Choroid plexus epithelial cell (primary cell): Measurements from ENCODE around the gene BAK1.

Source experiments
- DNase-seq: peaks from one replicate; pipeline ENCODE4 v3.0.0-alpha.2; 2010; ENCODE audit warnings: low read depth
- H3K4me3 ChIP-seq: 2 replicates; pipeline ENCODE4 v1.5.1; 2011; ENCODE audit warnings: low read depth, mild to moderate bottlenecking, control low read depth, low read length, moderate library complexity
- CTCF ChIP-seq: conservative IDR thresholded peaks from 2 replicates; pipeline ENCODE4 v1.5.1; 2011; ENCODE audit warnings: low read depth, mild to moderate bottlenecking, control low read depth, inconsistent platforms, low read length, moderate library complexity

The BAK1 gene

DNA sequence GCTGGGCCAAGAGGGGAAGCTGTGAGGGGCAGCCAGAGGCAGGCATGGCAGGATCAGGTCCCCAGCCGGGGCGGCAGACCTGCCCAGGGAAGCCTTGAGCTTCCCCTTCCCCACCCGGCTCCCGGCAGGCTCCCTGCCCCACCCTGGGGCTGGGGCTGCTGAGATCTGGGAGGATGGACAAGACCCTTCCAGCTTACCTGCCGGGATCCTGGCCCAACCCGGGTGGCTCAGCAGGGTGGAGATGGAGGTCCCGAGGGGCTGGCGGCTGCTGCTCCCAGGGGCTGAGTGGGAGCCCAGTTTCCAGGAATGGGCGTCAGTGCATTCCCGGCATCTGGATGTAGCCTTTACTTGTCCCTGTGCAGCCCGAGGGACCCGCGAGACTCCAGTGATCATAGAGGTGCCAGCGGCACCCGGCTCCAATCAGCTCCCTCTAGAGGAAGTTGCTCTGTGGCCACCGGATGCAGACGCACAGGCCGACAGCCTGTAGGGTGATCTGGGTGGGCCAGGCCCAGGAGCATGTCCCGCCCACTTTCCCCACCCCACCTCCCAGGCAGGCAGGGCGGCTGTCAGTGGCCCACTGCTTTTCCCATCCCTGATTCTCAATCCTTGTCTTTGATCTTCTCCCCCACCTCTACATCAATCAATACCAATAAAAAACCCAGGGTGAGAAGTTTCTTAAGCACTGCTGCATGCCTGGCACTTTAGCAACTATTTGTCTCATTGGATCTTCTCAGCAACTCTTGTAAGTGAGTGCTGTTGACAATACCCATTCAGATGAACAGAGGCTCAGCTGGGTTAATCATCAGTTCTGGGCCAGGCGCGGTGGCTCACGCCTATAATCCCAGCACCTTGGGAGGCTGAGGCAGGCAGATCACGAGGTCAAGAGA is at the start of gene BAK1:
Gene BAK1, minus strand, starts transcription at position 449 of the 887 bp plus-strand sequence. CDS start 2,672 bp downstream, outside the sequence.
- peak within 1 kb of the TSS; percentile 84 for H3K4me3 ChIP-seq
- peak; percentile 63 for TF ChIP-seq CTCF
- DNase-seq: peak; percentile 92

- H3K4me3 ChIP-seq: no peak overlapping the region
- DNase-seq: no peak
Measured at GRCh38 chr6:33628401-33628964, 48.4 kb upstream of the BAK1 start.

GRCh38 chr6:33627876-33628275 is 47.8 kb upstream of the BAK1 start:
- TF ChIP-seq CTCF: no peak
- no peak for DNase-seq
- no peak overlapping the region for H3K4me3 ChIP-seq

More at GRCh38 chr6:33628401-33628964, 48.4 kb upstream of the BAK1 start:
- no peak for TF ChIP-seq CTCF

DNA sequence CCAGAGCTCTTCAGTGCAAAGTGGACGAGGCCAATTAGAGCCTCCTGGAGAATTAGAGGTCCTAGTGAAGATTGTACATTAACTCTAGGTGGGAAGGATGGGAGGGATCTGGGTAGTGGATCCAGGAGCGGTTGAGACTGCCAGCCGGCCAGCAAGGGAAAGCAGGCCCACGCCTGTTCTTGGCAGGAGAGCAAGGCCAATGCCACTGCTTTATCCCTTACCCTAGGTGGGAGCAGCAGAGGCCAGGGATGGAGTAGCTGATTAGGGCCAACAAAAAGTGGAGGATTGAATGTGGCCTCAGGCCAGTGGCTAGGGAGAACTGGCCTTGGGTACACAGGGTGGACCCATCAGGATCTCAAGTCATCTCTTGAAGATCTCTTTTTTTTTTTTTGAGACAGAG is 44.8 kb upstream of the BAK1 start:
- no peak for TF ChIP-seq CTCF
- H3K4me3 ChIP-seq: no peak overlapping the region
- no peak for DNase-seq

- no peak overlapping the region for H3K4me3 ChIP-seq
- TF ChIP-seq CTCF: no peak
- no peak for DNase-seq
Measured at GRCh38 chr6:33623895-33624381, 43.9 kb upstream of the BAK1 start.

GRCh38 chr6:33622456-33623431 is 42.7 kb upstream of the BAK1 start:
- peak; percentile 39 for DNase-seq
- no peak overlapping the region for H3K4me3 ChIP-seq
- TF ChIP-seq CTCF: no peak
